ENCODE data around the gene ST3GAL2.
"Not testable (repeated sequence)": the region's sequence is repeated elsewhere in the genome, so short reads cannot be mapped to it uniquely, and the experiment has no call there.

Gene ST3GAL2

DNA sequence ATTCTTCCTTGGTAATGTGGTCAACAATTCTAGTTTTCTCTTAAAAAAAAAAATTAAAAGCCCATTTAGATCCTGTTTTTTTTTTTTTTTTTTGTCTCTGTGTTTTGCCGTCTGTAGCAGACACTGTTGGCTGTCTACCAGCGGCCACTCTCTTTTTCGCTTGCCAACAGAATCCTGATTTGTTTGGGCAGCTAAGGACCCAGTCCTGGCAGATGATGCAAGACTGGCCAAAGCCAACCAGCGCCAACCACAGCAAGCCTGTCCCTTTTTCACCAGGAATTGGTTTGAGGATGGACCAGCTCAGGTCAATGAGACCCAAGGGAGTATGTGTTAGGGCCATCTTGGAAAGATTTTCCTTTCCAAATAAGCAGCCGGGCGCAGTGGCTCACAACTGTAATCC is 28.2 kb downstream of the ST3GAL2 start (continued):
- TF ChIP-seq ZC3H10 (CRISPR knock-in tag; IDR thresholded peaks at IDR 0.05) = no peak

DNA sequence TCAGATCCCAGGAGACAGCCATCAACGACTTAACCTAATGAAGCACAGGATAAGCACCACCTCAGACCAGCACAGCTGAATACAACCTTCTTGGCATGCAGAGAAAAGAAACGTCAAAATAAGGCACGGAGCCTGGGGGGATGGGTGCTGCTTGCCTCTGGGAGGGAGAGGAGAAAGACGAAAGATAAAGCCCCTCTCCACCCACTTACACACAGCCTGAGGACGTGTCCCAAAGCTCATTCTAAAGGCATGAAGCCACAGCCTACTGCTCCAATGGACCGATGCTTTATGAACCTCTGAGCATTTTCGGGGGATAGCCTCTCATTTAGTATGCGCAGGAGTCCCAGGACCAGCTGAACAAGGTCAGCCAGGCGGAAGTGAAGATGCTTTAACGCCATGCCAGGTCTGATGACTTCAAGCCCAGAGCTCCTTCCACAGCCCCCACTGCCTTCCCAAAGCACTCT is 31.1 kb downstream of the ST3GAL2 start:
- no peak for ATAC-seq
- TF ChIP-seq RARB (CRISPR knock-in tag; IDR thresholded peaks at IDR 0.05) = no peak
- TF ChIP-seq ZFP3 (CRISPR knock-in tag; IDR thresholded peaks at IDR 0.05) = no peak
- TF ChIP-seq TSHZ2 (CRISPR knock-in tag; IDR thresholded peaks at IDR 0.05) = no peak
- no peak for TF ChIP-seq OSR1 (CRISPR knock-in tag; IDR thresholded peaks at IDR 0.05)
- no peak for TF ChIP-seq ESRRG (CRISPR knock-in tag; IDR thresholded peaks at IDR 0.05)
- no peak for TF ChIP-seq BACH2 (CRISPR knock-in tag; IDR thresholded peaks at IDR 0.05; ENCODE audit: borderline replicate concordance)
- no peak for TF ChIP-seq ISL1 (CRISPR knock-in tag; IDR thresholded peaks at IDR 0.05)
- TF ChIP-seq CREB5 (CRISPR knock-in tag; IDR thresholded peaks at IDR 0.05; ENCODE audit: low read depth) = no peak
- TF ChIP-seq, protein P1, sequence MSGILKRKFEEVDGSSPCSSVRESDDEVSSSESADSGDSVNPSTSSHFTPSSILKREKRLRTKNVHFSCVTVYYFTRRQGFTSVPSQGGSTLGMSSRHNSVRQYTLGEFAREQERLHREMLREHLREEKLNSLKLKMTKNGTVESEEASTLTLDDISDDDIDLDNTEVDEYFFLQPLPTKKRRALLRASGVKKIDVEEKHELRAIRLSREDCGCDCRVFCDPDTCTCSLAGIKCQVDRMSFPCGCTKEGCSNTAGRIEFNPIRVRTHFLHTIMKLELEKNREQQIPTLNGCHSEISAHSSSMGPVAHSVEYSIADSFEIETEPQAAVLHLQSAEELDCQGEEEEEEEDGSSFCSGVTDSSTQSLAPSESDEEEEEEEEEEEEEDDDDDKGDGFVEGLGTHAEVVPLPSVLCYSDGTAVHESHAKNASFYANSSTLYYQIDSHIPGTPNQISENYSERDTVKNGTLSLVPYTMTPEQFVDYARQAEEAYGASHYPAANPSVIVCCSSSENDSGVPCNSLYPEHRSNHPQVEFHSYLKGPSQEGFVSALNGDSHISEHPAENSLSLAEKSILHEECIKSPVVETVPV (CRISPR knock-in tag; IDR thresholded peaks at IDR 0.05) = no peak
- no peak for TF ChIP-seq TCF4 (CRISPR knock-in tag; IDR thresholded peaks at IDR 0.05; ENCODE audit: borderline replicate concordance)
- TF ChIP-seq ZNF8 (CRISPR knock-in tag; IDR thresholded peaks at IDR 0.05) = no peak
- TF ChIP-seq POU6F1 (CRISPR knock-in tag; IDR thresholded peaks at IDR 0.05; ENCODE audit: borderline replicate concordance, low read depth) = no peak
- no peak for TF ChIP-seq ZFP30 (CRISPR knock-in tag; IDR thresholded peaks at IDR 0.05)
- no peak for TF ChIP-seq SNAI2 (CRISPR knock-in tag; IDR thresholded peaks at IDR 0.05)
- no peak for TF ChIP-seq CSDC2 (CRISPR knock-in tag; IDR thresholded peaks at IDR 0.05)
- no peak for TF ChIP-seq ZNF565 (CRISPR knock-in tag; conservative IDR thresholded peaks at IDR 0.05; ENCODE audit: low read depth)
- no peak for TF ChIP-seq TOX (CRISPR knock-in tag; IDR thresholded peaks at IDR 0.05; ENCODE audit: borderline replicate concordance)
- no peak for TF ChIP-seq ZNF70 (CRISPR knock-in tag; IDR thresholded peaks at IDR 0.05)
- no peak for TF ChIP-seq GLIS3 (CRISPR knock-in tag; IDR thresholded peaks at IDR 0.05)

GRCh38 chr16:70406104-70406503 is 32.8 kb downstream of the ST3GAL2 start:
- ATAC-seq = not testable (repeated sequence)

DNA sequence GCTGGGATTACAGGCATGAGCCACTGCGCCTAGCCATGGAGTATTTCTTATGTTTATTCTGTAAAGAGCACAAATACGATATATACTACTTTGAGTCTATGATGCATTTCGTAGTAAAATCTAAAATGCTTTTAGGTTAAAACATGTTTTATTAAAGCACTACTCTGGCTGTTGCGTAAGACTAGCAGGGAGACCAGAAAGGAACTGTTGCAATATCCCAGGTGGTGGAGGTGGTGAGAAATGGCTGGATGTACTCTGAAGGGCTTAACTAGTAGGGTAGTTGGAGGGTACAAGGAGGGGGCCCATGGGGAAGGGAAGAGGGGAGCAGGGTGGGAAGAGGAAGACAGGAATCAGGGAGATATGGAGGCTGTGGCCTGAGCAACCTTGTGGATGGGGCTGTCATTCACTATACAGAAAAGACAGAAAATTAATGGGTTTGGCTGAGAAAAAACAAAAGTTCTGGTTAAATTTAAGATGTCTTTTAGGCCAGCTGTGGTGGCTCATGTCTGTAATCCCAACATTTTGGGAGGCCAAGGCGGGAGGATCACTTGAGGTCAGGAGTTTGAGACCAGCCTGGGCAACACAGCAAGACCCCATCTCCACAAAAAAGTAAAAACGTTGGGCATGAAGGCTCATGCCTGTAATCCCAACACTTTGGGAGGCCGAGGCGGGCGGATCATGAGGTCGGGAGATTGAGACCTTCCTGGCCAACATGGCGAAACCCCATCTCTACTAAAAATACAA is 35.8 kb downstream of the ST3GAL2 start:
- no peak for ATAC-seq

More for the DNA sequence above, 35.8 kb downstream of the ST3GAL2 start:
- no peak for TF ChIP-seq RARB (CRISPR knock-in tag; IDR thresholded peaks at IDR 0.05)
- no peak for TF ChIP-seq ZNF565 (CRISPR knock-in tag; conservative IDR thresholded peaks at IDR 0.05; ENCODE audit: low read depth)
- TF ChIP-seq TSHZ2 (CRISPR knock-in tag; IDR thresholded peaks at IDR 0.05) = no peak
- no peak for TF ChIP-seq ZFP30 (CRISPR knock-in tag; IDR thresholded peaks at IDR 0.05)
- TF ChIP-seq ESRRG (CRISPR knock-in tag; IDR thresholded peaks at IDR 0.05) = no peak
- no peak for TF ChIP-seq ZC3H10 (CRISPR knock-in tag; IDR thresholded peaks at IDR 0.05)
- no peak for TF ChIP-seq TCF4 (CRISPR knock-in tag; IDR thresholded peaks at IDR 0.05; ENCODE audit: borderline replicate concordance)

Data from SK-N-SH treated with all-trans-retinoic acid at 6 μM for 48 hours (cell line).